ENCODE measurements around the gene RPTOR. TPM values are rescaled to one million over a fixed set of nuclear protein-coding genes. Genes with fewer than 3 reads are reported as not detected.
A peak's percentile ranks its signal among the peaks of the same experiment; 100 is the strongest.

Gene RPTOR
- total and polyA plus RNA-seq, 3 experiments from 2014 or later, result 7.9 to 69.4 (median 63.9) TPM

GRCh38 chr17:80976701-80977100, 432.1 kb downstream of the RPTOR start:
- Histone ChIP-seq H3K27me3 (ENCODE audit: insufficient read depth, low read length, poor library complexity, severe bottlenecking) (peaks cover 4% of the 10 kb centered on the region), H3K4me3 (ENCODE audit: low read length) (no peak overlapping the region), H3K4me1 (ENCODE audit: insufficient read depth, low read length) (no peaks in the 10 kb centered on the region), H3K9me3 (ENCODE audit: low read length) (no peaks in the 10 kb centered on the region), H3K27ac (ENCODE audit: low read depth, low read length) (no peak overlapping the region), H3K36me3 (ENCODE audit: insufficient read depth, low read length) (no peaks in the 10 kb centered on the region)
- ChIA-PET CTCF (interaction anchor here (1.0 to 1.6 kb wide), 2 partner anchors 9 kb away, joined by 3 read pairs; no protein-coding TSS in a partner anchor), POLR2A (no interaction called here)
- H3K4me1 Mint-ChIP-seq, result peaks cover 4 to 9% (median 9%) of the 10 kb centered on the region in 3 donors
- DNase-seq, result no peak
- H3K27ac Mint-ChIP-seq, result no peak overlapping the region
- H3K4me3 Mint-ChIP-seq, result no peak overlapping the region
- H3K36me3 Mint-ChIP-seq, result no peaks in the 10 kb centered on the region
- H3K27me3 Mint-ChIP-seq, result peaks cover 21 to 36% of the 10 kb centered on the region in 2 donors
- no peaks in the 10 kb centered on the region for H3K9me3 Mint-ChIP-seq

GRCh38 chr17:80977172-80977571, 432.5 kb downstream of the RPTOR start:
- Histone ChIP-seq H3K27me3 (ENCODE audit: insufficient read depth, low read length, poor library complexity, severe bottlenecking) (peaks cover 4% of the 10 kb centered on the region), H3K9me3 (ENCODE audit: low read length) (no peaks in the 10 kb centered on the region), H3K36me3 (ENCODE audit: insufficient read depth, low read length) (no peaks in the 10 kb centered on the region), H3K27ac (ENCODE audit: low read depth, low read length) (no peak overlapping the region), H3K4me1 (ENCODE audit: insufficient read depth, low read length) (no peaks in the 10 kb centered on the region), H3K4me3 (ENCODE audit: low read length) (no peak overlapping the region)
- POLR2A ChIA-PET, result no interaction called here
- no peaks in the 10 kb centered on the region for H3K9me3 Mint-ChIP-seq
- peaks cover 4 to 12% (median 9%) of the 10 kb centered on the region in 3 donors for H3K4me1 Mint-ChIP-seq
- no peak overlapping the region for H3K27ac Mint-ChIP-seq
- no peaks in the 10 kb centered on the region for H3K36me3 Mint-ChIP-seq
- peaks cover 21 to 36% of the 10 kb centered on the region in 2 donors for H3K27me3 Mint-ChIP-seq
- DNase-seq, result no peak
- H3K4me3 Mint-ChIP-seq, result no peak overlapping the region
- CTCF ChIA-PET, result interaction anchor here (1.6 kb wide), 1 partner anchor 9 kb away, joined by 3 read pairs; no protein-coding TSS in a partner anchor

GRCh38 chr17:80978499-80979497, 434.2 kb downstream of the RPTOR start:
- no peak overlapping the region for H3K4me3 ChIP-seq (ENCODE audit: low read length)
- H3K4me1 ChIP-seq (ENCODE audit: insufficient read depth, low read length), result no peaks in the 10 kb centered on the region
- Mint-ChIP-seq H3K9me3 (no peaks in the 10 kb centered on the region), H3K4me3 (peak overlapping the region in 1 of 7 donors; percentile 44), H3K27ac (no peak overlapping the region), H3K36me3 (no peaks in the 10 kb centered on the region), H3K4me1 (peaks cover 4 to 12% (median 9%) of the 10 kb centered on the region in 3 donors), H3K27me3 (peaks cover 22 to 38% of the 10 kb centered on the region in 2 donors)
- H3K9me3 ChIP-seq (ENCODE audit: low read length), result no peaks in the 10 kb centered on the region
- H3K27ac ChIP-seq (ENCODE audit: low read depth, low read length), result no peak overlapping the region
- POLR2A ChIA-PET, result no interaction called here
- no peak for DNase-seq
- peaks cover 4% of the 10 kb centered on the region for H3K27me3 ChIP-seq (ENCODE audit: insufficient read depth, low read length, poor library complexity, severe bottlenecking)
- H3K36me3 ChIP-seq (ENCODE audit: insufficient read depth, low read length), result no peaks in the 10 kb centered on the region
- CTCF ChIA-PET, result interaction anchor here (0.9 to 2.5 kb wide), 2 partner anchors 10 to 551 kb away, joined by 4 to 12 read pairs; no protein-coding TSS in a partner anchor

GRCh38 chr17:80979547-80980378, 435.1 kb downstream of the RPTOR start:
- no peak overlapping the region for H3K27ac Mint-ChIP-seq
- no peaks in the 10 kb centered on the region for H3K9me3 Mint-ChIP-seq
- POLR2A ChIA-PET, result no interaction called here
- Histone ChIP-seq H3K27me3 (ENCODE audit: insufficient read depth, low read length, poor library complexity, severe bottlenecking) (peaks cover 4% of the 10 kb centered on the region), H3K27ac (ENCODE audit: low read depth, low read length) (no peak overlapping the region), H3K4me3 (ENCODE audit: low read length) (no peak overlapping the region), H3K36me3 (ENCODE audit: insufficient read depth, low read length) (no peaks in the 10 kb centered on the region), H3K4me1 (ENCODE audit: insufficient read depth, low read length) (no peaks in the 10 kb centered on the region), H3K9me3 (ENCODE audit: low read length) (no peaks in the 10 kb centered on the region)
- H3K36me3 Mint-ChIP-seq, result no peaks in the 10 kb centered on the region
- H3K27me3 Mint-ChIP-seq, result peaks cover 20 to 31% of the 10 kb centered on the region in 2 donors
- DNase-seq, result no peak
- CTCF ChIA-PET, result interaction anchor here (0.9 to 2.5 kb wide), 2 partner anchors 9 to 552 kb away, joined by 4 to 12 read pairs; no protein-coding TSS in a partner anchor
- H3K4me1 Mint-ChIP-seq, result peaks cover 4 to 12% (median 9%) of the 10 kb centered on the region in 3 donors
- H3K4me3 Mint-ChIP-seq, result peak overlapping the region in 1 of 7 donors; percentile 44

- Mint-ChIP-seq H3K27me3 (peaks cover 20 to 30% of the 10 kb centered on the region in 2 donors), H3K27ac (peak overlapping the region in 3 of 8 donors; percentile 19 to 74 (median 68)), H3K36me3 (no peaks in the 10 kb centered on the region), H3K4me3 (peak overlapping the region in 5 of 7 donors; percentile 21 to 68 (median 44)), H3K4me1 (peaks cover 4 to 12% (median 9%) of the 10 kb centered on the region in 3 donors), H3K9me3 (no peaks in the 10 kb centered on the region)
- H3K27me3 ChIP-seq (ENCODE audit: insufficient read depth, low read length, poor library complexity, severe bottlenecking), result peaks cover 4% of the 10 kb centered on the region
- H3K9me3 ChIP-seq (ENCODE audit: low read length), result no peaks in the 10 kb centered on the region
- no peak overlapping the region for H3K4me3 ChIP-seq (ENCODE audit: low read length)
- no peak overlapping the region for H3K27ac ChIP-seq (ENCODE audit: low read depth, low read length)
- no peak for DNase-seq
- ChIA-PET POLR2A (no interaction called here), CTCF (interaction anchor here (0.7 to 2.5 kb wide), 4 partner anchors 115 to 559 kb away, joined by 3 to 12 read pairs (median 6); no protein-coding TSS in a partner anchor)
- no peaks in the 10 kb centered on the region for H3K36me3 ChIP-seq (ENCODE audit: insufficient read depth, low read length)
- H3K4me1 ChIP-seq (ENCODE audit: insufficient read depth, low read length), result no peaks in the 10 kb centered on the region
Measured at GRCh38 chr17:80980397-80981061, 435.9 kb downstream of the RPTOR start.

GRCh38 chr17:80981062-80981902, 436.6 kb downstream of the RPTOR start:
- H3K4me1 Mint-ChIP-seq, result peaks cover 4 to 12% (median 9%) of the 10 kb centered on the region in 3 donors
- POLR2A ChIA-PET, result no interaction called here
- H3K27ac Mint-ChIP-seq, result peak overlapping the region in 2 of 8 donors; percentile 19 to 52
- H3K27me3 Mint-ChIP-seq, result peaks cover 19 to 30% of the 10 kb centered on the region in 2 donors
- DNase-seq, result peak in 4 of 5 donors; percentile 21 to 44 (median 30)
- no peaks in the 10 kb centered on the region for H3K9me3 Mint-ChIP-seq
- peak overlapping the region in 3 of 7 donors; percentile 21 to 68 (median 49) for H3K4me3 Mint-ChIP-seq
- Histone ChIP-seq H3K4me1 (ENCODE audit: insufficient read depth, low read length) (no peaks in the 10 kb centered on the region), H3K36me3 (ENCODE audit: insufficient read depth, low read length) (no peaks in the 10 kb centered on the region), H3K27me3 (ENCODE audit: insufficient read depth, low read length, poor library complexity, severe bottlenecking) (peaks cover 4% of the 10 kb centered on the region), H3K4me3 (ENCODE audit: low read length) (no peak overlapping the region), H3K27ac (ENCODE audit: low read depth, low read length) (no peak overlapping the region), H3K9me3 (ENCODE audit: low read length) (no peaks in the 10 kb centered on the region)
- no peaks in the 10 kb centered on the region for H3K36me3 Mint-ChIP-seq
- CTCF ChIA-PET, result interaction anchor here (0.7 to 1.9 kb wide), 3 partner anchors 115 to 559 kb away, joined by 3 to 7 read pairs (median 5); no protein-coding TSS in a partner anchor

All from CD8-positive, alpha-beta memory T cell (primary cell).